GM12878 (cell line): ENCODE results near the gene TRAF3IP1. TPM values are rescaled to one million over a fixed set of nuclear protein-coding genes. Genes with fewer than 3 reads are reported as not detected.

Experiments
- ATAC-seq: fragments of 200-7000 bp; cut with Tn5 transposase; 3 replicates; pipeline ENCODE4 v1.9.1; 2020; ENCODE audit warnings: mild to moderate bottlenecking, moderate library complexity
- BruUV-seq: library from RNA; stranded (reverse); fragments of 400-500 nt; replicated peaks from 2 replicates; lab custom pipeline; 2021; lab: Mats Ljungman, UMichigan
- CTCF ChIA-PET: fragments of 300-600 bp; sonication (Branson Sonifier 250); formaldehyde crosslinking; extraction: SDS; loops from one replicate; lab custom pipeline; 2021; ENCODE audit warnings: inconsistent platforms; lab: Yijun Ruan, JAX
- POLR2A ChIA-PET: fragments of 350-600 bp; formaldehyde crosslinking; extraction: SDS; loops from one replicate; lab custom pipeline; 2021; ENCODE audit warnings: inconsistent platforms; lab: Charles Lee
- RAD21 ChIA-PET: fragments of 300-600 bp; sonication (Branson Sonifier 250); formaldehyde crosslinking; loops from one replicate; lab custom pipeline; 2023; ENCODE audit warnings: antibody characterized with exemption; ENCODE audit not compliant: unreplicated experiment; lab: Charles Lee
- SMC1A ChIA-PET: fragments of 300-600 bp; sonication (Branson Sonifier 250); formaldehyde crosslinking; loops from one replicate; lab custom pipeline; 2023; ENCODE audit not compliant: unreplicated experiment, uncharacterized antibody; lab: Charles Lee
- DNase-seq: peaks from one replicate; pipeline ENCODE4 v3.0.0-alpha.2; 2011; ENCODE audit warnings: low read depth, low spot score
- FAIRE-seq: peaks from 3 replicates; lab custom pipeline; 2011; peaks lifted over from hg19 to GRCh38; lab: Jason Lieb, UNC
- H2AFZ ChIP-seq: 2 replicates; pipeline ENCODE4 v1.6.0; 2011; ENCODE audit warnings: low read depth, low read length, control low read depth; ENCODE audit not compliant: control insufficient read depth
- H3K27ac ChIP-seq: 2 replicates; pipeline ENCODE4 v1.5.1; 2011; ENCODE audit warnings: control low read depth; ENCODE audit not compliant: control insufficient read depth, insufficient read depth
- H3K27me3 ChIP-seq, 2 experiments: replicated peaks in 1 of 2; 2 replicates each; pipeline versions ENCODE4 v1.6.0 to v1.6.1; 2011; ENCODE audit warnings: low read length in 1 of 2; ENCODE audit not compliant: control insufficient read depth in 2 of 2, insufficient read depth in 2 of 2
- H3K36me3 ChIP-seq, 2 experiments: 2 replicates each; pipeline ENCODE4 v1.5.1; 2011; ENCODE audit warnings: low read length in 1 of 2; ENCODE audit not compliant: control insufficient read depth in 2 of 2, insufficient read depth in 2 of 2
- H3K4me1 ChIP-seq: 2 replicates; pipeline ENCODE4 v1.6.1; 2011; ENCODE audit warnings: mild to moderate bottlenecking, low read length, moderate library complexity, mixed read lengths; ENCODE audit not compliant: control insufficient read depth, insufficient read depth
- H3K4me2 ChIP-seq: 2 replicates; pipeline ENCODE4 v1.6.0; 2011; ENCODE audit warnings: control low read depth; ENCODE audit not compliant: control insufficient read depth, insufficient read depth
- H3K4me3 ChIP-seq: fragments of 200-600 bp; sonication (generic); 2 replicates; pipeline ENCODE4 v1.5.1; 2016
- H3K79me2 ChIP-seq: 2 replicates; pipeline ENCODE4 v1.6.0; 2011; ENCODE audit warnings: low read length; ENCODE audit not compliant: control insufficient read depth, insufficient read depth
- H3K9ac ChIP-seq: 2 replicates; pipeline ENCODE4 v1.8.0; 2011; ENCODE audit warnings: low read length, control low read depth, mixed read lengths; ENCODE audit not compliant: control insufficient read depth, insufficient read depth
- H3K9me3 ChIP-seq: replicated peaks from 3 replicates; pipeline ENCODE4 v1.5.1; 2011; ENCODE audit warnings: mild to moderate bottlenecking, low read length; ENCODE audit not compliant: control insufficient read depth, insufficient read depth
- H4K20me1 ChIP-seq: 2 replicates; pipeline ENCODE4 v1.6.0; 2011; ENCODE audit not compliant: control insufficient read depth, insufficient read depth
- ATF2 ChIP-seq: IDR thresholded peaks from 2 replicates; pipeline ENCODE4 v1.6.1; 2012; ENCODE audit warnings: low read length, inconsistent platforms
- BCLAF1 ChIP-seq: fragments of 450-650 bp; IDR thresholded peaks from 2 replicates; pipeline ENCODE4 v1.6.1; 2017; ENCODE audit warnings: antibody characterized with exemption, mild to moderate bottlenecking, moderate library complexity
- CTCF ChIP-seq, 3 experiments: IDR thresholded peaks in 2 of 3; conservative IDR thresholded peaks in 1 of 3; 2 replicates each; pipeline ENCODE4 v1.5.1; 2011; ENCODE audit warnings: low read depth in 3 of 3, low read length in 3 of 3, mild to moderate bottlenecking in 3 of 3, control low read depth in 2 of 3, moderate library complexity in 2 of 3, inconsistent platforms in 1 of 3, mixed read lengths in 1 of 3; ENCODE audit not compliant: control insufficient read depth in 2 of 3, insufficient read depth in 1 of 3; ENCODE audit errors: extremely low read depth in 1 of 3
- E2F4 ChIP-seq: IDR thresholded peaks from 2 replicates; pipeline ENCODE4 v1.6.1; 2012; ENCODE audit warnings: low read depth, low read length, improper control_type of control experiment
- HSF1 ChIP-seq: fragments of 150-350 bp; IDR thresholded peaks from 2 replicates; pipeline ENCODE4 v1.6.1; 2014; ENCODE audit warnings: mild to moderate bottlenecking, low read depth, low read length
- JUND ChIP-seq: IDR thresholded peaks from 2 replicates; pipeline ENCODE4 v1.6.1; 2012; ENCODE audit warnings: low read depth, mild to moderate bottlenecking, low read length, improper control_type of control experiment, moderate library complexity
- POLR2A ChIP-seq: IDR thresholded peaks from 2 replicates; pipeline ENCODE4 v1.6.1; 2011; ENCODE audit warnings: low read depth, mild to moderate bottlenecking, low read length
- POLR2AphosphoS5 ChIP-seq: IDR thresholded peaks from 2 replicates; pipeline ENCODE4 v1.6.1; 2011; ENCODE audit warnings: mild to moderate bottlenecking, low read length, inconsistent platforms
- POU2F2 ChIP-seq: IDR thresholded peaks from 3 replicates; pipeline ENCODE4 v1.6.1; 2011; ENCODE audit warnings: low read depth, mild to moderate bottlenecking, low read length, borderline replicate concordance
- RCOR1 ChIP-seq: conservative IDR thresholded peaks from 2 replicates; pipeline ENCODE4 v1.6.1; 2012; ENCODE audit warnings: low read depth, low read length, improper control_type of control experiment
- RELB ChIP-seq: fragments of 450-650 bp; IDR thresholded peaks from 2 replicates; pipeline ENCODE4 v1.6.1; 2017; ENCODE audit warnings: low read depth, mild to moderate bottlenecking, moderate library complexity
- SUZ12 ChIP-seq: fragments of 200-600 bp; sonication (generic); IDR thresholded peaks from one replicate; pipeline ENCODE4 v1.6.1; 2018; ENCODE audit warnings: antibody characterized with exemption, mild to moderate bottlenecking; ENCODE audit not compliant: unreplicated experiment
- WGBS: methylation state at CpG from one replicate; pipeline ENCODE4 v1.1.6; 2016; ENCODE audit warnings: low lambda C conversion rate; ENCODE audit not compliant: insufficient replicate concordance, insufficient coverage; ENCODE audit errors: missing lambda C conversion rate; 5-methylcytosine and 5-hydroxymethylcytosine counted together
- in situ Hi-C: fragments of 300-500 bp; cut with MboI; formaldehyde crosslinking; loops from 9 replicates; pipeline ENCODE4 v1.14.3; 2018; ENCODE audit warnings: mixed read lengths
- intact Hi-C: fragments of 100-400 bp; cut with micrococcal nuclease; formaldehyde crosslinking; loops from one replicate; pipeline ENCODE4 v1.14.2; 2022; ENCODE audit not compliant: unreplicated experiment
- polyA plus RNA-seq, 11 experiments: library from polyadenylated mRNA; depleted of rRNA in 4 of 11; unstranded in 6 of 11; stranded (reverse) in 5 of 11; fragments of >200 nt; fragmentation: Nextera tagmentation in 4 of 11; fragmentation: Illumina TruSeq in 1 of 11; extraction: Ambion mirVana in 4 of 11; extraction: Trizol in 1 of 11; gene quantifications; 1 replicate in 1 of 11; 2 replicates in 10 of 11; pipeline versions ENCODE4 v1.2.1 to v1.2.3, GENCODE V29; 2011 to 2016; ENCODE audit warnings: inconsistent platforms in 2 of 11, missing spikeins in 2 of 11, low read depth in 1 of 11
- total RNA-seq, 4 experiments: library from RNA; depleted of rRNA in 3 of 4; stranded (reverse); fragments of >200 nt in 3 of 4; fragmentation: Illumina TruSeq in 1 of 4; extraction: Trizol in 1 of 4; gene quantifications; 2 replicates each; pipeline versions ENCODE4 v1.2.1 to v1.2.3, GENCODE V29; 2013 to 2021

The TRAF3IP1 gene
- total and polyA plus RNA-seq, 10 of the 15 experiments (the other 5 are each of a cell fraction or from before 2014, with no cell fraction given) = 1.6 to 7.5 (median 3.6) TPM

GRCh38 chr2:238398577-238398976 is 78.3 kb downstream of the TRAF3IP1 start:
- H3K9ac ChIP-seq = no peak overlapping the region
- in situ Hi-C loops = no loop called here
- no peak overlapping the region for H3K4me2 ChIP-seq
- no peaks in the 10 kb centered on the region for H3K4me1 ChIP-seq
- H3K9me3 ChIP-seq = no peaks in the 10 kb centered on the region
- ChIA-PET RAD21 (no interaction called here), CTCF (no interaction called here), SMC1A (no interaction called here), POLR2A (no interaction called here)
- no peak for ATAC-seq
- no peak overlapping the region for H3K27ac ChIP-seq
- no peaks in the 10 kb centered on the region for H3K36me3 ChIP-seq
- intact Hi-C loops = no loop called here
- no peaks in the 10 kb centered on the region for H4K20me1 ChIP-seq
- BruUV-seq = no TSS peak
- H3K79me2 ChIP-seq = no peaks in the 10 kb centered on the region
- 80% methylated on average over 6 of the region's 6 CpGs for WGBS
- no peak overlapping the region for H2AFZ ChIP-seq
- peak; percentile 13 for FAIRE-seq
- no peak overlapping the region for H3K4me3 ChIP-seq
- no peaks in the 10 kb centered on the region for H3K27me3 ChIP-seq
- TF ChIP-seq RCOR1 = no peak
- no peak for TF ChIP-seq BCLAF1
- TF ChIP-seq ATF2 = no peak
- TF ChIP-seq SUZ12 = no peak
- no peak for TF ChIP-seq POLR2A
- no peak for TF ChIP-seq HSF1
- no peak for TF ChIP-seq E2F4
- no peak for TF ChIP-seq RELB
- TF ChIP-seq JUND = no peak
- TF ChIP-seq POLR2AphosphoS5 = no peak
- TF ChIP-seq CTCF (IDR thresholded peaks at IDR 0.05 in 2 of 3, conservative IDR thresholded peaks at IDR 0.05 in 1 of 3; ENCODE audit: control insufficient read depth in 2 of 3, extremely low read depth in 1 of 3, insufficient read depth in 1 of 3, low read depth in 3 of 3, low read length in 3 of 3) = no peak
- no peak for TF ChIP-seq POU2F2
- TF ChIP-seq, all 136 proteins: peak for 0
- DNase-seq = no peak
